HUES6 (cell line): ENCODE results near the gene LCN10.

ENCODE experiments used
- H3K27ac ChIP-seq: 2 replicates; pipeline ENCODE4 v1.7.0; 2013; ENCODE audit warnings: low read depth, mild to moderate bottlenecking, low read length, inconsistent platforms
- H3K27me3 ChIP-seq: 2 replicates; pipeline ENCODE4 v1.6.1; 2013; ENCODE audit warnings: low read length; ENCODE audit not compliant: control insufficient read depth, insufficient read depth
- H3K36me3 ChIP-seq: 2 replicates; pipeline ENCODE4 v1.6.1; 2013; ENCODE audit warnings: low read length; ENCODE audit not compliant: control insufficient read depth, insufficient read depth
- H3K4me1 ChIP-seq: 2 replicates; pipeline ENCODE4 v1.6.1; 2013; ENCODE audit warnings: low read length; ENCODE audit not compliant: control insufficient read depth, insufficient read depth
- H3K4me3 ChIP-seq: 2 replicates; pipeline ENCODE4 v1.5.1; 2013; ENCODE audit warnings: low read depth, low read length
- H3K9ac ChIP-seq: one replicate; pipeline ENCODE4 v1.6.1; 2013; ENCODE audit warnings: mild to moderate bottlenecking, low read length
- H3K9me3 ChIP-seq: 2 replicates; pipeline ENCODE4 v1.6.1; 2013; ENCODE audit warnings: low read depth, low read length; ENCODE audit not compliant: control insufficient read depth, insufficient read depth

LCN10 gene

DNA sequence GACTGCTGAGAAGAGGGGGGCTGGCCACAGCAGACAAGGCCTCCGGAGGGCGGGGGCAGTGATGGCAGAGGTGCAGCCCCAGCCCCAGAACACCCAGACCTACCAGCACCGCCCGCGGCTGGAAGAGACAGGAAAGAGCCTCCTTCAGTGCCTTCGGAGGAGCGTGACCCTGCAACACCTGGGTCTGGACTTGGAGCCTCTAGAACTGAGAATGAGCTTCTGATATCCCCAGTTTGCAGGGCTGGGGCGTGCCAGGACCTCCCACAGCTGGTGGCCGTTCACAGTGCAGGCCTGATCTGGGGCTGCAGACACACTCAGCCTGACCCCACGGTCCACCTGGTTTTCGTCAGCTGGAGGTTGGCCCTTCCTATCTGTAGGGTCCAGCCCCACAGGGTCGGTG lies 9.1 kb downstream of the LCN10 start:
- no peak overlapping the region for H3K4me3 ChIP-seq
- H3K27me3 ChIP-seq, result peaks cover 7% of the 10 kb centered on the region; the same call in 1 of the 2 replicates
- peaks cover 7% of the 10 kb centered on the region; the same call in 1 of the 2 replicates for H3K4me1 ChIP-seq
- no peak overlapping the region for H3K27ac ChIP-seq
- no peaks in the 10 kb centered on the region for H3K36me3 ChIP-seq
- H3K9me3 ChIP-seq, result peaks cover 3% of the 10 kb centered on the region; the same call in 1 of the 2 replicates
- H3K9ac ChIP-seq, result no peak overlapping the region

DNA sequence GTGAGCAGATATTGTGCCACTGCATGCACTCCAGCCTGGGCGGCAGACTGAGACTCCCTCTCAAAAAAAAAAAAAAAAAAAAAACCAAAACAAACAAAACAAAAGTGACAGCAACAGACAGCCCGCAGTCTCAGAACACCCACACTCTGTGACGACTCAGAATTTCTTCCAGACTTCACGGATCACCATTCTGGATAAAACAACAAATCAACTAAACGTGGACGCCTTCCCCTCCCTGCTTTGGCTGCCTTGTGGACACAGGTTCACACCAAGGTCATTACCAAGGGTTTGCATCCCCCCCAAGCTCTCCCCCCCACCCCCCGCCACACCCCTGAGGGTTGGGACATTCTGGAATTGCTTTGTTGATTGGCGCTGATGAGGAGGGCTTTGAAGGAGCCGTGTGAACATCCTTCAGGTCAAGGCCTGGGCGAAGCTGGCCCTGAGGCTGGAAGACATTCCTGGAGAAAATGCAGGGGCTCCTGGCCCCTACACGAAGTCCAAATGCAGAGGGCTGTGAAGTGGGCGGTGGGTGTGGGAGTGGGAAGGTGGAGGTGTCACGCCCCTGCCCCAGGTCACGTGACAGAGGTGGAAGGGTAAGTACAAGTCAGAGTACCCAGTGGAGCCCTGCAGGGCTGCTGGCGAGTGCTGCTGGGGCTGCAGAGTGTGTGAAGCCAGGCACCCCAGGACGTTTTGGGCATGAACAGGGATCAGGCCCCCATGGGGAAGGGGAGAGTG lies 10.1 kb downstream of the LCN10 start:
- Histone ChIP-seq H3K4me3 (no peak overlapping the region), H3K9ac (no peak overlapping the region), H3K27ac (no peak overlapping the region), H3K4me1 (peaks cover 7% of the 10 kb centered on the region; the same call in 1 of the 2 replicates), H3K36me3 (no peaks in the 10 kb centered on the region), H3K27me3 (peaks cover 7% of the 10 kb centered on the region; the same call in 1 of the 2 replicates), H3K9me3 (no peaks in the 10 kb centered on the region)

DNA sequence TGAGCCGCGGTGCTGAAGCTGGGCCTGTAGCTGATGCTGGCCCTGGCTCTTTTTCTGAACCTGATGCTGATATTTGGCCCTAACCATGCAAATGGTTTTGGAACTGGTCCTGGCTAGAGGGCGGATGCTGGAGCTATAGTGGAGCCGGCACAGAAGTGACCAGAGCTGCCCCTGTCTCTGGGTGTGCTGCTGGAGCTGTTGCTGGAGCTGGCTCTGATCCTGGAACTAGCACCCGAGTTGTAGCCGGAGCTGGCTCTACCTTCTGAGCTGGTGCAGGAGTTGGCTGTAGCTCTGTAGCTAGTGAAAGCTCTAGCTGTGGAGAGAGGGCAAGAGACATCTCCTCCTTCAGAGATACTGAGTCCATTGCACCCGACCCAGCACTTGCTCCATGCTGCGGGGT lies 12.8 kb downstream of the LCN10 start:
- H3K27ac ChIP-seq, result no peak overlapping the region
- peaks cover 7% of the 10 kb centered on the region; the same call in 1 of the 2 replicates for H3K27me3 ChIP-seq
- H3K9ac ChIP-seq, result no peak overlapping the region
- H3K4me3 ChIP-seq, result no peak overlapping the region
- H3K36me3 ChIP-seq, result peaks cover 19% of the 10 kb centered on the region
- peaks cover 23% of the 10 kb centered on the region; the same call in 1 of the 2 replicates for H3K4me1 ChIP-seq
- no peaks in the 10 kb centered on the region for H3K9me3 ChIP-seq

DNA sequence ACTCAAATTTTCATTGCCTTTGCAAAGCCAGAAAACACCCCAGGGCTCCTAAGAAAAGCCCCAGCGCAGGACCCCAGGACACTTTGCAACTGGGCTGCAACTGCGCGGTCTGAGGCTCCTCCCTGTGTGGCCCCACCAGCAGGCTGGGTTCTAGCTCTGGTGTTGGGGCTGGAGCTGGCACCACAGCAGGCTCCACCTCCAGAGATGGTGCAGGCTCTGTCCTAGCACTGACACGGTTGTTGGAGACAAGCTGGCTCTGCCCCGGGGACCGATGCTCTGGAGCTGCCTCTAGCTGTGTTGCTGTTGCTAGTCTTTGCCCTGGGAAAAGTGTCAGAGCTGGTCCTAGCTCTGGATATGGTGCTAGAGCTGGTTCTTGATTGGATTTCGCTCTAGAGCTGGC lies 13.6 kb downstream of the LCN10 start:
- Histone ChIP-seq H3K9me3 (no peaks in the 10 kb centered on the region), H3K4me1 (peaks cover 23% of the 10 kb centered on the region; the same call in 1 of the 2 replicates), H3K36me3 (peaks cover 27% of the 10 kb centered on the region), H3K9ac (peak overlapping the region; percentile 95), H3K4me3 (peak overlapping the region; percentile 99), H3K27ac (no peak overlapping the region), H3K27me3 (peaks cover 7% of the 10 kb centered on the region; the same call in 1 of the 2 replicates)

DNA sequence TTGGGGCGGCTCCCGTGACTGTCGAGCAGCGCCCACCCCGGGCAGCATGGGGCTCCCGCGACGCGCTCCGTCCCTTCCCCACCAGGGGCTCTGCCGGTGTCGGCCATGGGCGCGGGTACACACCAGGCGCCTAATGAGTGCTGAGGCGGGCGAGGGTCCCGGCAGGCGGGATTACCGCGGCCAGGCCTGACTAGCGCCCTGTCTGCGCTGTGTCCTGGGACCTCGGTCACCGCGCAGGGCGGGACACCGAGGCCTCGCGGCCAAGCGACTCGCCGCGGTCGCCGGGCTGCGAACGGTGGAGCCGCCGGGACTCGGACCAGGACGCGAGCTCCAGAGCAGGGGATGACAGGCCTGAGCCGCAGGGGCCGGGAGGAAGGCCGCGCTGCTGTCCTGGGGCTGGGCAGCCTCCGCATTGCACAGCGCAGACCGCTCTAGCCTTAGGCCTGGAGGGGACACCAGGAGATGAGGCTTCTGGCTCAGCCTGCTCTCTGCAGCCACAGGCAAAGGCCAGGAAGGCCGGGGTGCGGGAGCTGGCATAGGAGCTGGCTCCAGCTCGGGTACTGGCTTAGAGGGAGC lies 14.1 kb downstream of the LCN10 start:
- H3K27me3 ChIP-seq, result peaks cover 7% of the 10 kb centered on the region; the same call in 1 of the 2 replicates
- peak overlapping the region; percentile 95 for H3K9ac ChIP-seq
- H3K4me1 ChIP-seq, result peaks cover 23% of the 10 kb centered on the region; the same call in 1 of the 2 replicates
- H3K9me3 ChIP-seq, result no peaks in the 10 kb centered on the region
- H3K4me3 ChIP-seq, result peak overlapping the region; percentile 99
- H3K36me3 ChIP-seq, result peaks cover 32% of the 10 kb centered on the region
- no peak overlapping the region; the same call in 1 of the 2 replicates for H3K27ac ChIP-seq

DNA sequence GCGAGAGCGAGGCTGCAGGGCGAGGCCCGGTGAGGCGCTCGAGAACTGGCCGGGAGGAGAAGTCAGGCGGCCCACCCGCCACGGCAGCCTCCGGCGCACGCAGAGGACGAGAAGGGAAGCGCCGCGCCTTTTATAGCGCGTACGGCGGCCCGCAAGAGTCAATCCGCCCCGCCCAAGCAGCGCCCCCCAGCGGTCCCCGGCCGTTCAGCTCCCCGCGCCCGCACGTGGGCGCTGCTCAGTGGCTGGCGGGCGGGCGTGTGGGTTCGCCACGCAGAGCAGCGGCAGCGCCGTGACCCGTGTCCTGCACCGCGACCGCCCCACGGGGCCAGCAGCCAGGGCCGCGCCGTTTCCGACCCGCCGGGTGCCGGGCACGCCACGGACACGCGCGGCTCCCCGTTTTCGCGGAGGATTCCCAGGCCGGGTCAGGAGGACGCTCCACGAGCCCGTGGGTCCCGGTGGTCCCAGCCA lies 14.6 kb downstream of the LCN10 start:
- Histone ChIP-seq H3K4me1 (peaks cover 23% of the 10 kb centered on the region; the same call in 1 of the 2 replicates), H3K4me3 (peak overlapping the region; percentile 99), H3K9ac (peak overlapping the region; percentile 95), H3K36me3 (peaks cover 37% of the 10 kb centered on the region), H3K9me3 (no peaks in the 10 kb centered on the region), H3K27ac (peak overlapping the region; percentile 85), H3K27me3 (peaks cover 7% of the 10 kb centered on the region; the same call in 1 of the 2 replicates)

DNA sequence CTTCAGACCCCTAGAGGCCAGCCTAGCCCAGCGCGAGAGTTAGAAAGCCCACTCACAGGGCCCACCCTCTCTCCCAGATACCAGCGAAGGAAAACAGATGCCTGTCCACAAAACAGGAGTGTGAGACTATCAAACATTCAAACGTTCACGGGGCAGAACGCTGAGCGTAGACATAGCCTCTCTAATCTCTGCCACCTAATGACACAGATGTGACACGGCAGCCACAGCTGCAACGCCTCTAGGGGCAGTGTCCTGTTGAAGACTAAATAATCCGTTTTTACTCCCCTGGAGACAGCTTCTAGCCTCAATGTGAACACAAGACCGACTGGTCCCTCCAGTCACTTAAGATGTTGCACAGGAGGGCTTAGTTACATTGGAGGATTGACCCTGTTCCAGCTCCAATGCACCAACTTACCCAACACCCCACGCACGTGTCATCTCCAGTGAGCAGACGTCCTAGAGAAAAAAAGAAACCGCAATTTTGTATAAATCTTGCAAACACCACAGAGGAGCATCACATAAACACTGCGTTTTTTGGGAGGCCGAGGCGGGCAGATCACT lies 16.0 kb downstream of the LCN10 start:
- Histone ChIP-seq H3K27me3 (peaks cover 7% of the 10 kb centered on the region; the same call in 1 of the 2 replicates), H3K9me3 (no peaks in the 10 kb centered on the region), H3K9ac (peak overlapping the region; percentile 0), H3K4me3 (peak overlapping the region; percentile 99), H3K27ac (no peak overlapping the region), H3K36me3 (peaks cover 48% of the 10 kb centered on the region), H3K4me1 (peaks cover 19% of the 10 kb centered on the region; the same call in 1 of the 2 replicates)

DNA sequence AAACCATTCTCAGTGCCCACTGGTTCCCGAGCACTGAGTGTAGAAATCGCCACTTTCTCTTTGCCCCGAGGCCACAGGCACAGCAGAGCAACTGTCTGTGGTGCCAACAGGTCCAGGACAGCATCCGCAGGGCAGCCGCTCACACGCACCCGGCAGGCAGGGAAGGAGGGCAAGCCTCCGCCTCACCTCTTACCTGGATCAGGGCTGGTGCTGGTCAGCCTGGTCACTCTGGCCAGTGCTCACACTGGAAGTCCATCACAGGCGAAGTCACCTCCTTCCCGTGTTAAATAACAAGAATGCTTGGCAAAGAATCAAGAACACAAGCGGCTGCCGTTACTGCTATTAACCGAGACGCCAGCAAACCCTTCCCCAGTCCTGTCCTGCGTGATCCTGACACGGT lies 16.6 kb downstream of the LCN10 start:
- Histone ChIP-seq H3K4me3 (peak overlapping the region; percentile 99), H3K27me3 (peaks cover 7% of the 10 kb centered on the region; the same call in 1 of the 2 replicates), H3K36me3 (peaks cover 53% of the 10 kb centered on the region), H3K9ac (peak overlapping the region; percentile 5), H3K9me3 (no peaks in the 10 kb centered on the region), H3K27ac (no peak overlapping the region), H3K4me1 (peaks cover 19% of the 10 kb centered on the region; the same call in 1 of the 2 replicates)

DNA sequence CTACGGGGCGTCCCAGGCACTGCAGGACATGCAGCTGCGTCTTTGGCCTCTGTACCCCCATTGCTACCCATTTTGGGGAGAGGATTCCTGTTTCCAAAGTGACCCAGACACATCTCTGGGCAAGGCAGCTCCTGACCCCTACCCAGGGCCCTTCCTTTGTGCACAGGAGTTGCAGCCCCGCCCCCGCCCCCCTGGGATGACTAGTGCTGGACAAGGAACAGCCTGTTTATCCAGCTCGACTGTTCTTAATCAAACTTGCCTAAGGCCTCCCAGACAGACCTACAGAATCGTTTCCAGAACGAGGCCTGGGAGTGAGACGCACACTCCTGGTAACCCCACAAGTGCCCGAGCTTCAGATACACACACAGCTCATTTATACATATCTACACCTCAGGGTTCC lies 17.1 kb downstream of the LCN10 start:
- Histone ChIP-seq H3K9ac (peak overlapping the region; percentile 5), H3K27ac (no peak overlapping the region), H3K4me1 (peaks cover 24% of the 10 kb centered on the region; the same call in 1 of the 2 replicates)

DNA sequence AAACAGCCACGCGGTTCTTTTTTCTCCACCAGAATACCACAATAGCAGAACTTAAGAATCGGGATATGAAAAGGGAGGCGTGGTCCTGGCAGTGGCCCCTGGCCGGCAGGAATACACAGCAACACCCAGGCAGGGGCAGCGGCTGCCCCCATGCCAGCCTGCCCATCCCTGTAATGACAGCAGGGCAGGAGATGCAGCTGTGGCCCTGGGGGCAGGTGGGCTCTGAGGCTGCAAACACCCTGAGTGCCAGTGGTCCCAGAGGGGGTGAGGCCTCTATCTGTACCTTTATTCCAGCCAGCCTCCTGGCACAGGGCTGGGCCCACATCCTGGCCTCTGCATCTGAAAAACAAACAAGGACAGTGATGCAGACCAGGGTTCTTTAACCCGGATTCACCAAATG lies 18.0 kb downstream of the LCN10 start:
- no peak overlapping the region for H3K9ac ChIP-seq
- H3K27me3 ChIP-seq, result peaks cover 7% of the 10 kb centered on the region; the same call in 1 of the 2 replicates
- peaks cover 54% of the 10 kb centered on the region for H3K36me3 ChIP-seq
- peaks cover 27% of the 10 kb centered on the region; the same call in 1 of the 2 replicates for H3K4me1 ChIP-seq
- no peak overlapping the region for H3K4me3 ChIP-seq
- no peaks in the 10 kb centered on the region for H3K9me3 ChIP-seq
- no peak overlapping the region for H3K27ac ChIP-seq

More for the DNA sequence above, 17.1 kb downstream of the LCN10 start:
- Histone ChIP-seq H3K27me3 (peaks cover 7% of the 10 kb centered on the region; the same call in 1 of the 2 replicates), H3K9me3 (no peaks in the 10 kb centered on the region), H3K36me3 (peaks cover 54% of the 10 kb centered on the region), H3K4me3 (peak overlapping the region; percentile 99; the same call in 1 of the 2 replicates)
